NCI-H2081 treated with DMSO at 0.1 percent for 48 hours (cell line): ENCODE measurements around the gene BMP7.

ENCODE experiments used
- DNase-seq: peaks from one replicate; lab custom pipeline; 2025; lab: John Stamatoyannopoulos, UW

BMP7 gene

GRCh38 chr20:57266291-57267157 is at the start of gene BMP7:
BMP7 (minus strand) TSS chr20:57266641; CDS start chr20:57266122, 519 bp downstream.
- no peak for DNase-seq

DNA sequence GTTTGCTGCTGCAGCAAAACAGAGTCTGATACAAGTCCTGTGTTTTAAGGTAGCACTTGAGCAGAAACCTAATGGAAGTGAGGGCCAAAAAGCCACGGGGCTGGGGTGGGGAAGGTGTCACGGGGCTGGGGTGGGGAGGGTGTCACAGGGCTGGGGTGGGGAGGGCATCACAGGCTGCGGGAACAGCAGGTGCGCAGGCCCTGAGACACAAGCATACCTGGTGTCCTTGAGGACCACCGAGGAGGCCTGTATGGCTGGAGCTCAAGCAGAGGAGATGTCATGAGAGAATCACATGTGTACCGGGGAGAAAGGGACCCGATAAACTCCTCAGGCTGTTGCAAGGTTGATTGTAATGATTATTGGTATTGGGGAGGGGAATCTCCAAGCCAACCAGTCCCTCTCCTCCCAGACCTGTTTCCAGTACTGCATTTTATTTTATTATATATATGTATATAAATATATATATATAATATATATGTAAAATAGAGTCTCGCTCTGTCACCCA is 49.6 kb upstream of the BMP7 start:
- no peak for DNase-seq

- DNase-seq: no peak
Measured at GRCh38 chr20:57315083-57315975, 48.9 kb upstream of the BMP7 start.

DNA sequence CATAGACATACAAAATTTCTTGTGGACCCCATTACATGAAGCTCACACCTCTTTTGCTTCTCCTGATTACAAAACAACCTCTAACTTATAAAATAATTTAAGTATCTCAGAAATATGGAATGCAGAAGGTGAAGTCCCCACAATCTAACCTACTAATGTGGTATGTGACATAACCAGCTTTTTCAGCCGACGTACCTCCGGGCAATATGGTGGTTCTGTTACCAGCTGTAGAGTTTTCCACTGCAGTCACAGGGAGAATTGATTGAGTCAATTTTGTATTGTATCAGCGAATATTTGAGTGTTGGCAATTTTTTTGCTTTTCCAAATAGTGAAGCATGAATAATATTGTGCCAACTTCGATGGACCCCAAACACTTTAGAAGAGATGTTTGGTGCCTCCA is 47.5 kb upstream of the BMP7 start:
- DNase-seq: no peak

GRCh38 chr20:57313230-57313629 is 46.8 kb upstream of the BMP7 start:
- no peak for DNase-seq

GRCh38 chr20:57312138-57312537 is 45.7 kb upstream of the BMP7 start:
- no peak for DNase-seq

GRCh38 chr20:57310821-57311514 is 44.5 kb upstream of the BMP7 start:
- DNase-seq: no peak

DNA sequence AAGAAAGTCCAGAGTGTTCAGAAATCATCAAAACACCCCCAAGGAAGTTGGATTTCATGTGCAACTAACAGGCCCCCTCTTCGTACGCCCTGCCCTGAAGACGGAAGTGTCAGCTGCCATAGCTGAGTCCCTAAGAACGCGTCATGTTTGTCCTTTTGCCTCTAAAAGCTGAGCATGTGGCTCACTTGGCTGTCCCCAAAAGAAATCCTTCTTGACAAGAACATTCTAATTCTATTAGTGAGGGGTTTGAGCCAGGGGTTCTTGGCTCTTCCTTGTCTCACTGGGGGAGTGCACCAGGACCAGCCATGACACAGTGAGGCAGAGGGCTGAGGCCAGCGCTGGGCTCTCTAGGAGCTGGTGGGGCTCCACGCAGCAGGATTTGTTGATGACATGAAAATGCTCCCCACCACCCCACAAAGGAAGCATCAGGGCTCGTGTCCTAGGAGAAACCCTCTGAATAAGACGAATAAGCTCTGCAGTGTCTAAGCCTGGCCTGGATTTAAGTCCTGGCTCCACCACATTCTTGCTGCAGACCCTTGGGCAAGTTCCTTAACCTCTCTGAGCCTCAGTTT is 43.2 kb upstream of the BMP7 start:
- no peak for DNase-seq

DNA sequence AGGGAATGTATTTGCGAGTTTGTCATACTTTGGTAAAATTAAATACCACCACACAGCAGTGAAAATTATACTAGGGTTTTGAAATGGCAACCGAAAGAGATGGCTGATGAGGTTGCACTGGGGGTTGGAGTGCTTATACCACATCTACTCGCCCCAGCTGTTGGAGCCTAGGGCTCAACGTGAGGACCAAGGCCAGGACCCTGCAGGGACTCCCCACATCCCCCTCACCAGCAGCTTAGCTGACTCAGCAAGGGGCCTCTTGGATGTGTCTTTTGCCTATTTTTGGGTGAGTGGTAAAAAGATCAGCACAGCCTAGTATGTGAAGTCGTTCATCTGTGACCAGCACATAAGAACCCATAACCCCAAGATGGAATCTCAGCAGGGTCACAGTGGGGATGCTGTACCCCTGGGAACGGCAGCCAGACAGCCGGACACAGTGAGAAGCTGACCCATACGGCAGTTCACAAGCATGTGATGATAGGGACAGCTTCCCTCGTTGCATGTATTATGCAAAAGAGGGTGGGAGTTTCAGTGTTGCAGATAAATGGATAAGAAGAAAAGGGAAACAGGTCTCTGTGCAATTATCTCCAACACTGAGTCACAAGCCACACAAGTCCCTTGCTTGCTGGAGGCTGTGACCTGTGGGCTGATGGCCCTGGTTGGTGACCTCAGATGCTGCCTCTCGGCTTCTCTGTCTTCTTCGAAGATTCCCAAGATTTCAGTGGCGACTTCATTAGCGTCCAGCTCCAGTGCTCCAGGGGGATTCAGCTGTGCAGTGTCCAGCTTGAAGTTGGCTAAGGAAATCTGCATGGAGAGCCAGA is 42.2 kb upstream of the BMP7 start:
- DNase-seq: no peak

GRCh38 chr20:57306747-57307146 is 40.3 kb upstream of the BMP7 start:
- DNase-seq: no peak

- no peak for DNase-seq
Measured at GRCh38 chr20:57301026-57301425, 34.6 kb upstream of the BMP7 start.

- DNase-seq: no peak
Measured at GRCh38 chr20:57298457-57298856, 32.0 kb upstream of the BMP7 start.

GRCh38 chr20:57294550-57294949 is 28.1 kb upstream of the BMP7 start:
- no peak for DNase-seq

DNA sequence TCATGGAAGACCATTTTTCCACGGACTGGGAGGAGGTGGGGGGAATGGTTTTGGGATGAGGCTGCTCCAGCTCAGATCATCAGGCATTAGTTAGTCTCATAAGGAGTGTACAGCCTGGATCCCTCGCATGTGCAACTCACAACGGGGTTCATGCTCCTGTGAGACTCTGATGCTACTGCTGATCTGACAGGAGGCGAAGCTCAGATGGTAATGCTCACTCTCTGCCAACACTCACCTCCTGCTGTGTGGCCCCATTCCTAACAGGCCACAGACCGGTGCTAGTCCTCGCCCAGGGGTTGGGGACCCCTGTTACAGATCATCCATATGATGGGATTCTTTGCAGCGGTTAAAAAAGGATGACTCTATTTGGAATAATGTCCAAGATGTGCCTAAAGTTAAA is 27.6 kb upstream of the BMP7 start:
- DNase-seq: no peak

DNA sequence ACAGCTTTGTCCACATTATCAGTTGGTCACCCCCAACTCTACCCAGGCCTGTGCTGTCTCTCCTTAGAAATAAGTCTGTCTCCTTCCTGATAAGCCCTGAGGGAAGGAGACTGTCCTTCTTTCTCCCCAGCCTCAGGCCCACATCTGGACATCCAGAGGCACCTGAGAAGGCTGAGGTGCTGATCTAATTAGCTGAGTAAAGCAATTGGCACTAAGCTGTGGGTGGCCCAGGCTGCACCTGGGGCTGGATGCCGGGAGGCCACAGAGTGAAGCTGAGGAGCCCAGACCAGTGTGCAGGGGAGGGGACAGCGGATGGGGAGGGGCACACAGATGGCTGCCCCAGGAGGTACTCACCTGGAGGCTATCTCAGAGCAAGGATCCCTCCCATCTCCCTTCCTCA is 26.2 kb upstream of the BMP7 start:
- no peak for DNase-seq

DNA sequence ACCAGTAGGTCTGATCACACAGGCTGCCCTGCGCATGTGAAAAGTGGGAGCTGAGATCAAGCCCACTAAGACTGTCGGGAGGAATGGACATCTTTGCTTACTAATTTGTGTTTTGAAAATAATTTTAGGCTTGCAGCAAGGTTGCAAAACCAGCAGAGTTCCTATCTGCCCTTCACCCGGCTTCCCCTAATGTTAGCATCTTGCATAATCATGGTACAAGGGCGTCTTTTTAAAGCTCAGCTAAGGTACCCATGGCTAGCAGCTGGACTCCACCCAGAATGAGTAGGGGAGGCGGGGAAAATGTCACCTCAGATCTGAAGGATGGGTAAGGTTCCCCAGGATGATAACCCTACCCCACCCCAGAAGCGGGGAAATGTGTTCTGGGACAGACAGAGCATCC is 25.3 kb upstream of the BMP7 start:
- no peak for DNase-seq

DNA sequence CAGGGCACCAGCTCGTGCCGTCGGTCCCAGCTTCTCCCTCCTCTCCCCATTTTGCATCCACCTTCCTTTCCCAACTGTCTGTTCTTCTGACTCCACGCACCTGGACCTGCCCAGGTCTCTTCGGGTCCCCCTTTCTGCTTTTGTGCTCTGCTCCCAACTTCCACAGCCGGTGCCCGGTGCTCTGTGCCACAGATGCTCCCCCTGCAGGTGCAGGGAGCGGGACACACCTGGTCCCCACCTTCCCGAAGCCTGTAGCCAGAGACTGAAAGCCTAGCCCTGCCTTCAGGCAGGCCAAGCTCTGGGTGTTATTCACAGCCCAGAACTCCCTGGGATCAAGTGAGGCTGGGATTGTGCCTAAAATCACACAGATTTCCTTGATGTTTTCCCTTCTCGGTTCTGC is 24.6 kb upstream of the BMP7 start:
- no peak for DNase-seq

- no peak for DNase-seq
Measured at GRCh38 chr20:57290178-57290484, 23.7 kb upstream of the BMP7 start.

- no peak for DNase-seq
Measured at GRCh38 chr20:57289391-57290177, 23.1 kb upstream of the BMP7 start.

GRCh38 chr20:57288651-57289277 is 22.3 kb upstream of the BMP7 start:
- no peak for DNase-seq
